Epithelial cell of esophagus (primary cell): ENCODE measurements around the gene TMEM163.
"Not testable (repeated sequence)": the region's sequence is repeated elsewhere in the genome, so short reads cannot be mapped to it uniquely, and the experiment has no call there.

Source experiments
- DNase-seq: peaks from one replicate; pipeline ENCODE4 v3.0.0; 2010; ENCODE audit warnings: low read depth
- H3K4me3 ChIP-seq: 2 replicates; pipeline ENCODE4 v1.5.1; 2011; ENCODE audit warnings: mild to moderate bottlenecking, low read length, control low read depth
- TF ChIP-seq, protein P1 (sequence below): IDR thresholded peaks from 2 replicates; pipeline ENCODE4 v1.5.1; 2011; ENCODE audit warnings: low read depth, mild to moderate bottlenecking, low read length, control low read depth, inconsistent platforms; ENCODE audit not compliant: insufficient read depth; ENCODE audit errors: missing control alignments

Gene TMEM163

DNA sequence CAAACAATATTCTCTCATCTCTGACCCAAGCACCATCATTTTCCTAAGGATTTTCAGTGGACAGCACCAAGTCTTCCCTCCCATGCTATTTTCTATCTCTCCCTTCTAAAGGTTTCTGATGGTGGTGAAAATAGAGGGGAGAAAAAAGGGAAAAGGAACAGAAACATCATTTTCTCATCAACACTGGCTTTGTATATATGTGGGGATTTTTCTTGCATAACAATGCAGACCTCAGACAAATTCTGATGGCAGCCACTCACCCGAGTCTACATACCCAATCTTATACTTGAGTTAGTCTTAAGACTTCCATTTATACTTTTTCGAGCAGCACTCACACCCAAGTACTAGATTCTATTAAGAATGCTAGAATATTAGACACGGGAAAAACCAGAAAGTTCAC lies 95.8 kb downstream of the TMEM163 start:
- TF ChIP-seq, protein P1, sequence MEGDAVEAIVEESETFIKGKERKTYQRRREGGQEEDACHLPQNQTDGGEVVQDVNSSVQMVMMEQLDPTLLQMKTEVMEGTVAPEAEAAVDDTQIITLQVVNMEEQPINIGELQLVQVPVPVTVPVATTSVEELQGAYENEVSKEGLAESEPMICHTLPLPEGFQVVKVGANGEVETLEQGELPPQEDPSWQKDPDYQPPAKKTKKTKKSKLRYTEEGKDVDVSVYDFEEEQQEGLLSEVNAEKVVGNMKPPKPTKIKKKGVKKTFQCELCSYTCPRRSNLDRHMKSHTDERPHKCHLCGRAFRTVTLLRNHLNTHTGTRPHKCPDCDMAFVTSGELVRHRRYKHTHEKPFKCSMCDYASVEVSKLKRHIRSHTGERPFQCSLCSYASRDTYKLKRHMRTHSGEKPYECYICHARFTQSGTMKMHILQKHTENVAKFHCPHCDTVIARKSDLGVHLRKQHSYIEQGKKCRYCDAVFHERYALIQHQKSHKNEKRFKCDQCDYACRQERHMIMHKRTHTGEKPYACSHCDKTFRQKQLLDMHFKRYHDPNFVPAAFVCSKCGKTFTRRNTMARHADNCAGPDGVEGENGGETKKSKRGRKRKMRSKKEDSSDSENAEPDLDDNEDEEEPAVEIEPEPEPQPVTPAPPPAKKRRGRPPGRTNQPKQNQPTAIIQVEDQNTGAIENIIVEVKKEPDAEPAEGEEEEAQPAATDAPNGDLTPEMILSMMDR = no peak
- no peak for DNase-seq
- no peak overlapping the region for H3K4me3 ChIP-seq

DNA sequence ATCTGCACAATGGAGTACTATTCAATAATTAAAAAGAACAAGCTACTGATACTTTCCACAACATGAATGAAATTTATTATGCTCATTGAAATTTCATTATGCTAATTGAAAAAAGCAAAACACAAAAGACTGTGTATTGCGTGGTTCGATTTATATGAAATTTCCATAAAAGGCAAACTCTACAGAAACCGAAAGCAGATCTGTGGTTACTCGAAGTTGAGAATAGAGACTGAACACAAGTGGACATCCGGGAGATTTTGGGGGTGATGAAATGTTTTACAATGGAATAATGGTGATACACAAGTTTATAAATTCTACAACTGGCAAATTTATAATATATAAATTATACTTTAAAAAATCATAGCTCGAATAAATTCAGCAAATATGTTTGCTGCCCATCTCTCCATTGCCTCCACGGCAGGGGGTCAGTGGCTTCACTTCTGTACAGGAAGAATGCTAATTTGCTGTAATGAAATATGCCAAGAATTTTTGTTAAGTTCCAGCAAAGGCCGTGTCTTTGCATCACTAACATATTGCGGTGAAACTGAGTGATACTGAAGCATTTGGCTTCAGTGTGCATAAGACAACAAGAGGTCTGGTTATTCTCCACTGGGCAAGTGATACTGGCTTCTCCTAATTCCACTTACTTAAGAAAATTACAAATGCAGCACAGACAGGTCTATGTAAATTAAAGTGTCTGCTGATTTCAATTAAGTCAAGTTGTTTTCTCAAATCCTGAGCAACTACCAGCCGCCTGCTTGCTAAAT lies 96.7 kb downstream of the TMEM163 start:
- no peak for DNase-seq
- no peak overlapping the region for H3K4me3 ChIP-seq
- TF ChIP-seq, protein P1 = no peak

DNA sequence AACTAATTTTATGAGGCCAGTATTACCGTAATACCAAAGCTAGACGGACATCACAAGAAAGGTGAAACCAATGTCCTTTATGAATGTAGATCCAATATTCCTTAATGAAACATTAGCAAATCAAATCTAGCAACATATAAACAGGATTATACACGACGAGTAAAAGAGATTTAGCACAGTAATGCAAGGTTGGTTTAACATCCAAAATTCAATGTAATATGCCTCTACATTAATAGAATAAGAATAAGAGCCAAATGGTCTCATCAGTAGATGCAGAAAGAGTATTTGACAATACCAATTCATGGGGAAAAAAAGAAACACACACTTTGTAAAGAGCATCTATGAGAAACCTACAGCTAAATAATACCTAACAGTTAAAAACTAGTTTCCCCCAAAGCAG lies 99.5 kb downstream of the TMEM163 start:
- H3K4me3 ChIP-seq = no peak overlapping the region
- TF ChIP-seq, protein P1 = no peak
- DNase-seq = no peak

DNA sequence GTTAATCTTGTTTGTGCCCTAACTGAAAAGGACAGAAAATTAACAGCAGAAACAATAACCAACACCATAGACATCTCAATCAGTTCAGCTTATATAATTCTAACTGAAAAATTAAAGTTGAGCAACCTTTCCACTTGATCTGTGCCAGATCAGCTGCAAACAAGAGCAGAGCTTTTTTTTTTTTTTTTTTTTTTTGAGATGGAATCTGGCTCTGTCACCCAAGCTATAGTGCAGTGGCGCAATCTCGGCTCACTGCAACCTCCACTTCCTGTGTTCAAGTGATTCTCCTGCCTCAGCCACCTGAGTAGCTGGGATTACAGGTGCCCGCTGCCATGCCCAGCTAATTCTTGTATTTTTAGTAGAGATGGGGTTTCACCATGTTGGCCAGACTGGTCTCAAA lies 103.3 kb downstream of the TMEM163 start:
- H3K4me3 ChIP-seq, DNase-seq: not testable (repeated sequence)

DNA sequence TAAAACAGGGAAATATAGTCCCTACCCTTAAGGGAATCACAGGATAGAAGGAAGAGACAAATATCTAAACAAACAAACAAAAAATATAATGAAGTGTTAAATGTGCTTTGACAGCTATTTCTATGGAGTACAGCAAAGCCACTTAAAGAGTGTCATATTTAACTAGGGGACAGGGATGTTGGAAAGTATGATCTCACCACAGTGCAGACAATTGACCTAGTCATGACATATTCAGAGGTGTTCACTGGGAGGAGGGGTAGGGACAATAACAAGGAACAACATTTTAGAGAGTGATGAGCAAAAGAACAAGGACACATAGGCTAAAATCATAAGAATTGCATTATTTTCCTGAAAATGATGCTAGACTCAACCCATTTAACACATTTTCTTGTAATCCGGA lies 107.5 kb downstream of the TMEM163 start:
- H3K4me3 ChIP-seq = no peak overlapping the region
- no peak for DNase-seq
- TF ChIP-seq, protein P1 = no peak

DNA sequence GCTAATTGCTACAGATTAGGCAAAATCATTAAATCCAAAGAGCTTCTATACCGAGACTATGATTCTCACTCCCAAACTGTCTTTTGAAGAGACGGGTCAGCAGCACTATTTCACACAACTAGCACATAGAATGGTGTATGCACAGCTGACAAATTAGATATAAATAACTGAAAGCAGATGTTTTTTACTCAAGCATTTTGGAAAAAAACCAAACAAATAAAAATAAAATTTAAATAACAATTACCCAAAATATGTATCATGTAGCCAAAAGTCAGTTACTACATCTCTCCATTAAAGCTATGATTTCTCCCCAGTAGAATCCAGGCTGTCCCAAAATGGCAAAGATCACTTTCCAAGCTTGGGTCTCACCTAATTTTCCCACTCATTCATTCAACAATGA lies 107.9 kb downstream of the TMEM163 start:
- no peak for DNase-seq
- H3K4me3 ChIP-seq = no peak overlapping the region
- TF ChIP-seq, protein P1 = no peak

DNA sequence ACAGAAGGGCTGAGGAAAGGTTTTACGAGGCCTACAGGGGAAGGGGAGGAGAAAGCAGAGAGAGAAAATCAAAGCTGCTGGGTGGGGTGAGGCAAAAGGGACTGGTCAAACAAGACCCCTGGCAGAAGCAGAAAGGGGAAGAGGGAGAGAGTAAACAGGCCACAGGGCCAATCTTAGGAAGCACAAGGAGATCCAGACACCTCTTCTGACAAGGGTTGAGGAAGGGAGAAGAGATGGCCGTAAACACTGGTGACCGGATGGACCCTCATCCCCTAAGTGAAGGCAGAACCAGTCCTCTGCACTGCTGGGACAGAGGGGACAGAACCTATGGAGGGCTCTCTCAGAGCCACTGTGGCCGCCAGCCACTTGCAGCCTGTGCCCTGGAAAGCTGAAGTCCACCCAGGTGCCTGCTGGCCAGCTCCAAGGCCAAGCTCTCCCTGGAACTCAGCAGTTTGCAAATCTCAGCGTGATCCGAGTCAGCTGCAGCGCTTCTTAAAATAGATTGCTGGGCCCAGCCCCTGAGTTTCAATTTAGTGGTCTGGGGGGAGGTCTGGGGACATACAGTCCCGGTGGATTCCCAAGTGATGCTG lies 108.8 kb downstream of the TMEM163 start:
- no peak overlapping the region for H3K4me3 ChIP-seq
- no peak for DNase-seq
- TF ChIP-seq, protein P1 = no peak
